Measurements from ENCODE around the gene CFAP300. TPM values are rescaled to one million over a fixed set of nuclear protein-coding genes. Genes with fewer than 3 reads are reported as not detected.

Gene CFAP300
- total RNA-seq (2014; rRNA removed) (3.2 and 3.9 TPM in 2 replicates), Bru-seq, nascent RNA (percentile 47 among the genes with signal in this experiment), BruChase-seq, experiment 1, labeled RNA remaining after a 6-hour chase (percentile 34 among the genes with signal in this experiment), BruChase-seq, experiment 2, labeled RNA remaining after a 2-hour chase (percentile 33 among the genes with signal in this experiment)
- long read RNA-seq, partial matches to known transcripts: 0 of 2 reads
- long read RNA-seq, other reads (novel, unspliced or antisense): 1 of 2 reads

DNA sequence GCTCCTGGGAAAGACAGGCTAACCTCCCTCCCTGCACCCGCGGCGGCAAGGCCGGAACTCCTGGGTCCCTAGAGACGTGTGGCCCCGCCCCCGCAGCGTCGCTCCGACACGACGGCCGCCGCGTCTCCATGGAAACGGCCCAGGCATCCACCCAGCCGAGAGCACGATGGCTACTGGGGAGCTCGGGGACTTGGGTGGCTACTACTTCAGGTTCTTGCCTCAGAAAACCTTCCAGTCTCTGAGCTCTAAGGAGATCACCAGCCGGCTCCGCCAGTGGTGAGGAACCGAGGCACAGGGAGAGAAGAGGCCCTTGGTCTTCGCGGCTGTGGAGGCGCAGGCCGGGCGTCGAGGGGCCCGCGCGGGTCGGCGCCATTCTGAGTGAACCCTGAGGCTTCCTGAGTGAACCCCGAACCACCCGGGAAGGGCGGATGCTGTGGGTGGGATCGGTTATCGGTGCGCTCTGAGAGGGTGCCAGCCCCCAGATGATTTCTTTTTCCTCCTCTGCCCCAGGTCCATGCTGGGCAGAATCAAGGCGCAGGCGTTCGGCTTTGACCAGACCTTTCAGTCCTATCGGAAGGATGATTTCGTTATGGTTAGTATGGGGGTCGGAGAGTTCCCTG lies at the start of gene CFAP300:
CFAP300 (plus strand) TSS at position 133 of the 620 bp plus-strand sequence; CDS start at position 167, 34 bp downstream.
- ATAC-seq: peak; percentile 95
- no peaks in the 10 kb centered on the region for H3K9me2 ChIP-seq (replicated peaks; ENCODE audit: low read length)
- intact Hi-C loops (cut with micrococcal nuclease): loop anchor here (1.0 kb wide), 1 partner anchor 63 kb away; the partner anchor contains the start of gene YAP1
- no peaks in the 10 kb centered on the region for H3K4me1 ChIP-seq (ENCODE audit: insufficient read depth, low read length)
- peak; percentile 77 for DNase-seq
- TF ChIP-seq EZH2 (IDR thresholded peaks at IDR 0.05; ENCODE audit: low read length, unreplicated experiment) (no peak), EZH2phosphoT487 (IDR thresholded peaks at IDR 0.05; ENCODE audit: borderline replicate concordance, low read length) (no peak)
- TF ChIP-seq, protein P1, sequence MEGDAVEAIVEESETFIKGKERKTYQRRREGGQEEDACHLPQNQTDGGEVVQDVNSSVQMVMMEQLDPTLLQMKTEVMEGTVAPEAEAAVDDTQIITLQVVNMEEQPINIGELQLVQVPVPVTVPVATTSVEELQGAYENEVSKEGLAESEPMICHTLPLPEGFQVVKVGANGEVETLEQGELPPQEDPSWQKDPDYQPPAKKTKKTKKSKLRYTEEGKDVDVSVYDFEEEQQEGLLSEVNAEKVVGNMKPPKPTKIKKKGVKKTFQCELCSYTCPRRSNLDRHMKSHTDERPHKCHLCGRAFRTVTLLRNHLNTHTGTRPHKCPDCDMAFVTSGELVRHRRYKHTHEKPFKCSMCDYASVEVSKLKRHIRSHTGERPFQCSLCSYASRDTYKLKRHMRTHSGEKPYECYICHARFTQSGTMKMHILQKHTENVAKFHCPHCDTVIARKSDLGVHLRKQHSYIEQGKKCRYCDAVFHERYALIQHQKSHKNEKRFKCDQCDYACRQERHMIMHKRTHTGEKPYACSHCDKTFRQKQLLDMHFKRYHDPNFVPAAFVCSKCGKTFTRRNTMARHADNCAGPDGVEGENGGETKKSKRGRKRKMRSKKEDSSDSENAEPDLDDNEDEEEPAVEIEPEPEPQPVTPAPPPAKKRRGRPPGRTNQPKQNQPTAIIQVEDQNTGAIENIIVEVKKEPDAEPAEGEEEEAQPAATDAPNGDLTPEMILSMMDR (conservative IDR thresholded peaks at IDR 0.05; ENCODE audit: low read depth, low read length): no peak
- peak within 1 kb of the TSS; percentile 78 for H3K4me3 ChIP-seq (ENCODE audit: low read length)
- H2AFZ ChIP-seq (ENCODE audit: low read length): peak within 1 kb of the TSS; percentile 97
- ChIA-PET POLR2A (ENCODE audit: unreplicated experiment) (no interaction called here), CTCF (no interaction called here)
- H3K79me2 ChIP-seq (ENCODE audit: low read length): no peaks in the 10 kb centered on the region
- no peaks in the 10 kb centered on the region for H4K20me1 ChIP-seq (ENCODE audit: low read length)
- H3K9me3 ChIP-seq (ENCODE audit: low read length): no peaks in the 10 kb centered on the region
- peak within 1 kb of the TSS; percentile 53 for H3K9ac ChIP-seq (ENCODE audit: low read length)
- no peak within 1 kb of the TSS for H3K27ac ChIP-seq (ENCODE audit: low read length)
- H3K36me3 ChIP-seq (ENCODE audit: low read depth, low read length): no peaks in the 10 kb centered on the region
- no peaks in the 10 kb centered on the region for H3F3A ChIP-seq (ENCODE audit: low read length, unreplicated experiment)
- peak within 1 kb of the TSS; percentile 97 for H3K4me2 ChIP-seq (ENCODE audit: low read length)
- no peaks in the 10 kb centered on the region for H3K27me3 ChIP-seq (ENCODE audit: low read length)
- TSS peak; percentile 80 for BruUV-seq (replicated peaks)

DNA sequence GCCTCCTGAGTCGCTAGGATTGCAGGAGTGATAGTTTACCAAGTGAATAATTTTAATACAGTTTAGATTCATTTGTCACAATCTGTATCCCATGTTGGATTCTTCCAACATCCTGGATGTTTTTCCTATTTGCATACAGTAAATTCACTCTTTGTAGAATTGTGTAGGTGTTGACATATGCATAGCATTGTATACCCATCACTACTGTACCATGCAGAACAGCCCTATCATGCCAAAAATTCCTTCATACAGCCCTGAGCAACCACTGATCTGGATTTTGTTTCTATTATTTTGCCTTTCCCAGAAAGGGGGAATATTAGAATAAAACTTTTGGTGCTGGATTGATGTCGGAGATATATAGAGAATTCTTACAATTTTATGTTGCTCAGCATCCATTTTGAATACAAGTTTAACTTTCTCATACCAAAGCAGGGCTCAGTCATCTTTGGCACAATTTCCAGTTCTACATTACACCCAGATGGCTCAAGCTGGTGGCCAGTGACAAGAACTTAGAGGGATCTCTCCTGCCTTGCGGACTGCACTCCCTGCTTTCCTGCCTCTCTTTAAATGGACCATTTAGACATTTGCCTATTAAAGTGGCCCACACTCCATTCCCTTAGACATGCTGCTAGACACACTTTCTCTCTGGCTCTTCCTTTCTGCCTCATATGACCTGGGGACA lies 45.4 kb upstream of the CFAP300 start:
- no peak for ATAC-seq
- Histone ChIP-seq H2AFZ (ENCODE audit: low read length) (no peak overlapping the region), H3K36me3 (ENCODE audit: low read depth, low read length) (no peaks in the 10 kb centered on the region), H3K4me1 (ENCODE audit: insufficient read depth, low read length) (peaks cover 10% of the 10 kb centered on the region), H3K9ac (ENCODE audit: low read length) (no peak overlapping the region), H3K9me3 (ENCODE audit: low read length) (no peaks in the 10 kb centered on the region), H3K4me2 (ENCODE audit: low read length) (no peak overlapping the region), H4K20me1 (ENCODE audit: low read length) (no peaks in the 10 kb centered on the region), H3K79me2 (ENCODE audit: low read length) (no peaks in the 10 kb centered on the region), H3K4me3 (ENCODE audit: low read length) (no peak overlapping the region), H3K27me3 (ENCODE audit: low read length) (no peaks in the 10 kb centered on the region), H3F3A (ENCODE audit: low read length, unreplicated experiment) (peaks cover 5% of the 10 kb centered on the region), H3K27ac (ENCODE audit: low read length) (no peak overlapping the region), H3K9me2 (replicated peaks; ENCODE audit: low read length) (no peaks in the 10 kb centered on the region)
- no peak for DNase-seq
- TF ChIP-seq EZH2 (IDR thresholded peaks at IDR 0.05; ENCODE audit: low read length, unreplicated experiment) (no peak), EZH2phosphoT487 (IDR thresholded peaks at IDR 0.05; ENCODE audit: borderline replicate concordance, low read length) (no peak)
- TF ChIP-seq, protein P1 (conservative IDR thresholded peaks at IDR 0.05; ENCODE audit: low read depth, low read length): no peak
- POLR2A ChIA-PET (ENCODE audit: unreplicated experiment): no interaction called here
- CTCF ChIA-PET: no interaction called here
- intact Hi-C loops (cut with micrococcal nuclease): no loop called here
- no TSS peak for BruUV-seq (replicated peaks)

Data from PC-3 (cell line).